Left ventricle myocardium superior (tissue), 1 donor: ENCODE results near the gene RPL23. TPM values are rescaled to one million over a fixed set of nuclear protein-coding genes. Genes with fewer than 3 reads are reported as not detected.

Experiments
- ATAC-seq: fragments of 200-7000 bp; cut with Tn5 transposase; one replicate; pipeline ENCODE4 v1.9.1; 2020; ENCODE audit warnings: mild to moderate bottlenecking, moderate library complexity
- DNase-seq: peaks from one replicate; pipeline ENCODE4 v3.0.0-alpha.2; 2020
- intact Hi-C: fragments of 100-400 bp; cut with micrococcal nuclease; formaldehyde crosslinking; loops from one replicate; pipeline ENCODE4 v1.11.0; 2022
- long read RNA-seq: library from polyadenylated mRNA; unstranded; transcript quantifications from one replicate; pipeline ENCODE4 v2.0.0, GENCODE V29; 2021
- total RNA-seq: library from RNA; stranded (reverse); fragmentation: NEBNext Ultra II Directional; extraction: Animal tissue kit (Norgen Biotek cat#: 25700); gene quantifications from one replicate; pipeline ENCODE4 v1.2.1, GENCODE V29; 2021
- donor health status: DM: no; HTN: yes; CAD: no; lungs with severe emphysema.

Gene RPL23
- total RNA-seq = 799 TPM
- long read RNA-seq, transcript RPL23-206 (5 exons, 2,821 nt) = major isoform, 58 of 89 reads
- long read RNA-seq, partial matches to known transcripts = 29 of 89 reads
- long read RNA-seq, other reads (novel, unspliced or antisense) = 0 of 89 reads

DNA sequence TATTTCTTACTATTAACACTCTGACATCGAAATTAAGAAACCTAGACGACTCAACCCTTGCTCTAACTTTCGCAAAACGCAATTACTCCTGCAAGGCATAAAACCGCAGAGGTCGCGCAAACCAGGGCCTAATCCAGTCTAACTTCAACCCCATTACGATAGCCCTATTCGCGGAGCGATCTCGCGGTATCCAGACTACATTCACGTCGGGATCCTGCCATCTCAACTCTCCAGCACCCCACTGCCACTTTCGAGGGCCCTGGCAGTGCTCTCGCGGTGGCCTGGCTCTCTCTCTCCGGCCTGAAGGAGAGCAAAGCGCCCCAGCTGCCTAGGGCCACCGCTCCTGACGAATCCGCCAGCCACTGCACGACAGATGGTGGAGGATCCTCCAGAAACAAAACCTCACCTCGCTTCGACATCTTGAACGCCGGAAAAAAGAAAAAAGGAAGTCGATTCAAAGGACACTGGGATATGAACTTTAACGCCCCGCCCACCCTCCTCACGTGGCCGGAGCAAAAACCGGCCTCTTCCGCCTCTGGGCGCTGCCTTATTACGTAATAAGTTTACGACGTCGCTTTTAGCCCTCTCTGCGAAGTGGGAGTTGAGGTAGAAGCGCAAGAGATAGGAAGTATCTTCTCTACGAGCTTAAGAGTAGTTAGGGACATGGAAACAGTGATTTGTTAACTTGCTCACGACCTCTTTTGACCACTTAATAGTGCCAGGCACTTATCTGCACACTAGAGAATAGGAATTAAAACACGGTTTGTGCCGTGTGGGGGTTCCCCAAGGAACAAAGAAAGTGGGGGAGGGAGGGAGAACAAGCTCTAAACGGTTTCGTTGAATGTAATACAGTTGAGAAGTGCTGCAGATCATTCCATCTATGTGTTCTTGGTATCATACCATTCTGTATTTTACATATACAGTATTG, at the start of gene RPL23:
Gene RPL23, minus strand, starts transcription at position 430 of the 928 bp plus-strand sequence. Its CDS starts 11 bp downstream, at position 419.
- peak; percentile 98 for ATAC-seq
- intact Hi-C loops = no loop called here
- peak; percentile 95 for DNase-seq

DNA sequence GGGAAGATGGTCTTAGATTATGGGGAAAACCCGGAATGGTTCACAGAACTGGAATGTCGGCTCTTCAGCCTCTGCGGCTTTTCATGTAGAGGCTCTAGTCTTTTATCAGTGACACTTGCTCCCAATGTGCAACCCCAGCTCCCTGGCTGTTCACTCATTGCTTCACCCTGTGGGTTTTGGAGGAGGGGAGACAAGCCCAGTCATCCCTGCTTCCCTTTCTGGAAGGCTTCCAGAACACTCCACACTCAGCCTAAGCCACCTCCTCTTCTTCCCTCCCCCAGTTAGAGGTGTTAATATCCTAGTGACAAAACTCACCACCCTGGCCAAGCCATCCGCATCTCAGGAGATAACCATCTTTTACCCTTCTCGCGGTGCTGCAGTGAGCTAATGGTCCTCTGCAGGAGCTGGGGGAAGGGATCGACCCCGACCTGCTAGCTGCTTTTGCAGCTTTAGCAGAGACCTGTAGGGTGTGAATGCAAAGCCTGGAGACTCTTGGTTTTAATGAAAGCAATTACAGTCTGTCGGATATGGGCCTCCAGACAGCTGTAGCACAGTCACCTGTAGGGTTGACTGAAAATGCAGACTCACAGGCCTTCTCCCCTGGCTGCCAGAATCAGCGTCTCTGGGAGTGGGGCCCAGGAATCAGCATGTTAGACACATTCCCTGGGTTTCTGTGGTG, 47.6 kb upstream of the RPL23 start:
- intact Hi-C loops = no loop called here
- DNase-seq = no peak

GRCh38 chr17:38899421-38899820, 45.9 kb upstream of the RPL23 start:
- DNase-seq (no peak), ATAC-seq (no peak)
- intact Hi-C loops = no loop called here

More for the DNA sequence above, 47.6 kb upstream of the RPL23 start:
- ATAC-seq = peak; percentile 65

GRCh38 chr17:38898812-38899348, 45.4 kb upstream of the RPL23 start:
- ATAC-seq = no peak
- intact Hi-C loops = no loop called here
- DNase-seq = peak; percentile 60

DNA sequence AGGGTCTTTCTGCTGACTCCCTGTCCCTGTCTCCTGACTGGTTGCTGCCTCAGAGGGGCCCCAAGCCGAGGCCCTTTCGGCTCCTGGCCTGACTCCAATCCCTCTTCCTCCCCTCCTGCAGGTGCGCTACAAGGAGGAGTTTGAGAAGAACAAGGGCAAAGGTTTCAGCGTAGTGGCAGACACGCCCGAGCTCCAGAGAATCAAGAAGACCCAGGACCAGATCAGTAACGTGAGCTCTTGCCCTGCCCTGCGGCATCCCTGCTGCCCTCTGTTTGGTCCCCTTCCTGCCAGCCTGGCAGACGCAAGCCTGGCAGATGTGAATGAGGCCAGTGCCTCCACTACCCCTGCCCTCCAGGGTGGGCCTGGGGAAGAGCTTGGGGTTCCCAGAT, 44.8 kb upstream of the RPL23 start:
- intact Hi-C loops = no loop called here
- no peak for DNase-seq
- no peak for ATAC-seq

DNA sequence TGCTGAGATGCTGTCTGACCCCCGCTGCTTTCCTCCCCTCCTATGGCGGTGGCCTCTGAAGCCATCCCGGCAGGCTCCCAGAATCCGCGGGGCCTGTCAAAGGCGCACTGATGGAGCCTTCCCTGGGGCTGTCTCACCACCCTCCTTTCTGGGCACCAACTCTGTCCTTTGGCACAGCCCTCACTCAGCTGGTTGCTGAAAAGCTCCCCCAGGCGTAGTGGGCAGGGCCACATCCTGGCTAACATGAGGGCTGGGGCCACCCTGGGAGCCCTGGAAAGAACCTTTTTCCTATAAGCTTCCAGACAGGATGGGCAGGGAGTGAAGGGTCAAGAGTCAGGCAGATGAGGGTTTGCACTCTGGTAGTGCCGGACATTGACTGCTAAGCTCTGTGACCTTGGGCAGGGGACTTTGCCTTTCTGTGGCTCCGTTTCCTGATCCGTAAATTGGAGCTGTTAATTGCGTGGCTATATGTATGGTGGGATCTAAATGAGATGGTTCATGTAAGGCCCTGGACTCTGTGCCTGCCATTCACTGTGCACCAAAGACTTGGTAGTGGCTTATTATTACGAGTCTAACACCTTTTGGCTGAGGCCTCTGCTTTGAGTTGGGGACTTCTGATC, 44.3 kb upstream of the RPL23 start:
- DNase-seq (peak; percentile 62), ATAC-seq (peak; percentile 3)
- intact Hi-C loops = no loop called here

DNA sequence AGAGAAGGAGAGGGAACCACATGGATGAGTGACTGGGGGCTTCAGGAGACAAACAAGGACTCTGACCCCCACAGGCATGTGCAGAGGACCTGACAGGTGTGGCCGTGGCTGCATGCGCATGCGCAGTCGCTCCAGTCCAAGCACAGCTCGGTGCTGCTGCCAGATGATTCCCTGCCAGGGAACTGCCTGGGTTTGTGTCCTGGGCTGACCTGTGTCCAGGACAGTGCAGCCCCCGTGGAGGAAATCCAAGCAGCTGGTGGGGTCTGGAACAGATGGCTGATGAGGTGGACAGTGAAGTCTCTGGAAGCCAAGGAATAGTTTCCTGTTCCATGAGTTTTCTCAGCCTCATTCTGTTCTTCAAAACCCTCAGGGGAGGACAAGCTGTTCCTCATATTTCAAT, 43.7 kb upstream of the RPL23 start:
- DNase-seq = peak; percentile 92
- peak; percentile 75 for ATAC-seq
- intact Hi-C loops = no loop called here

DNA sequence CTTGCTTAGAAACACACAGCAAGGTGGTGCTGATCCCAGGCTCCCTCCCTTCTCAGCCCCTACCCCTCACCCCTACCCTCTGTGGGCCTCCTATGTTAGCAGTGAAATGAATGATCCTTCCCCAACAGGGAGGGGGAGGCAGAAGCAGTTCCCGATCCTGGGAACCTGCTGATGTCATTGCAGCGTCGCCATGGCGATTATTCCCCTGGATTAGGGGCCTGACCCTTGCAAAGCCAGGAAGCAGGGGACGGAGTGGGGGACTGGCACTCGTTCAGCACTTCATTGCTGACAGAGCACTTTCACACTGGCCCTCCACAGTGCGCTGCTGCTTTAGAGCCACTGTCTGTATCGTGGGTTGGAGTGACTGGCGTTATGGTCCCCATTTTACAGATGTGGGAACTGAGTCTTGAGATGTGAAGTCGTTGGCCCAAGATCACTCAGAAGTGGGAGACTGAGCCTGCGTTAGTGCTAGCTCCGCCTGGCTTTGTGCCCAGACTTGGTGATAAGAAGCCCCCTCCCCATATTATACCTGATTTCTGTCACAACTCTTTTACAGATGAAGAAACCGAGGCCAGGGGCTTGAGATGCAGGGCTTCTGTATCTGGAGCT, 42.9 kb upstream of the RPL23 start:
- ATAC-seq (peak; percentile 6), DNase-seq (peak; percentile 68)
- intact Hi-C loops = no loop called here

- no peak for DNase-seq
- intact Hi-C loops = no loop called here
- no peak for ATAC-seq
Observed at GRCh38 chr17:38894276-38894675, 40.8 kb upstream of the RPL23 start.

DNA sequence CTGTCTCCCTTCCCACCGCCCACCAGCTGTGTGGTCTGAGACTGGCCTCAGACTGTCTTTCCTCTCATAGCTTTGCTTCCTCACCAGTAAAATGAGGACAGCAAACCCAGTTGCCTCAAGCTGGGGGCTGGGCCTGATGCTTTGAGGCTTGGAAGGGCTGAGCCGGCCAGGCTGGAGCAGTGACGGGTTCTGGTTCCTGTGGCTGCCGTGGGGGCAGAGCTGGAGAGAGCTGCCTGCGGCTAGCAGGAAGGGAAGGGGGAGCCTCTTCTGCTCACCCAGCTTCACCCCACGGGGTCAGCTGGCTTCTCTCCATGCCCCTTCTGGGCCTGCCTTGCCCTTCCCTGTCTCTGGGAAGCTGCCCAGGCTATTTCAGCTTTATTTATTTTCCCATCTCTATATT, 40.1 kb upstream of the RPL23 start:
- peak; percentile 38 for ATAC-seq
- intact Hi-C loops = no loop called here
- peak; percentile 69 for DNase-seq

- intact Hi-C loops = no loop called here
- no peak for DNase-seq
- ATAC-seq = no peak
Observed at GRCh38 chr17:38893113-38893512, 39.6 kb upstream of the RPL23 start.

DNA sequence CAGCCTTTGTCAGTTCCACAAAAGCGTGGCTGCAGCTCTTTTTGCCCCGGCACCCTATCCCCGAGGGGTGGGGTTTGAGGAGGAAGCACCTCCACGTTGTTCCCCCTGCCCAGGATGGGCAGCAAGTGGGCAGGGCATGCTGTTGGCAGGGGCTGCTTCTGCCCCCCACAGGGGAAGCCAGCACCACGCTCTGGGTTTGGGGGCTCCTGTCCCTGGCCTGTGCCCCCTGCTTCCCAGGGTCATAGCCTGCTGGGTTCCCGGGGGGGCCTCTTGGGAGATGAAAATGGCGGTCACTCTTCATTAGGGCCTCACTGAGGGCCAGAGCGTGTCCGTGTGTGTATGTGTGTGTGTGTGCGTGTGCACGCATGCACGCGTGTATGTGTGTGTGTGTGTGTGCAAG, 39.1 kb upstream of the RPL23 start:
- DNase-seq (no peak), ATAC-seq (no peak)
- intact Hi-C loops = no loop called here

DNA sequence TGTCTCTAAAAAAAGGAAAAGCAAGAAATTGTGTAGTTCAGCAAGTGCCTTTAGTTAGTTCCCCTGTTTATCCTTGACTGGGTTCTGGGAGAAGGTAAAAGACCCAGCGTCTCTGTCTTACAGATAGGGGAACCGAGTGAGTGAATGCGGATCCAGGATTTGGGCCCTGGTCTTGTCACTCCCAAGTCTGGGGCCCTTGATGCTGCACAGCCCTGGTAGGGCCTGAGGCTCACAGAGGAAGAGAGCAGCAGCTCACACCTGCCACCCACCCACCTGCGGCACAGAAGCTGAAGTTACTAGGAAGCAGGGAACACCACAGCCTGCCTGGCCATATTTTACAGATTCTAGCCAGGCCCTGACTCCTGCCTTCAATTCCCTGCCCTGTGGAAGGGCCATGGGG, 38.6 kb upstream of the RPL23 start:
- DNase-seq (no peak), ATAC-seq (no peak)
- intact Hi-C loops = no loop called here

GRCh38 chr17:38891441-38891840, 37.9 kb upstream of the RPL23 start:
- ATAC-seq (no peak), DNase-seq (no peak)
- intact Hi-C loops = no loop called here

DNA sequence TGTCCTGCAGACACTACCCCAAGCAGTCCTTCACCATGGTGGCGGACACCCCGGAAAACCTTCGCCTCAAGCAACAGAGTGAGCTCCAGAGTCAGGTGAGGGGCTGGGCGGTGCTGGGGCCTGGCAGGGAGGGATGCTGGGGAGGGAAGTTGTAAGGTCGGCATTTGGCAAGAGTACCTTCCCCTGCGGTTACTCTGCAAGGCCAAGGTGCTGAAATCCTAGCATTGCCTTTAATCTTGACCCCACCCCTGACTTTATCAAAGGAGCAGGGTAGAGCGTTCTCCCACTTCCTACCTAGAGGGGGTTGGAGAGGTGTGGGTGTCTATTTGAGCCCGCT, 36.9 kb upstream of the RPL23 start:
- DNase-seq = no peak
- intact Hi-C loops = no loop called here
- no peak for ATAC-seq

DNA sequence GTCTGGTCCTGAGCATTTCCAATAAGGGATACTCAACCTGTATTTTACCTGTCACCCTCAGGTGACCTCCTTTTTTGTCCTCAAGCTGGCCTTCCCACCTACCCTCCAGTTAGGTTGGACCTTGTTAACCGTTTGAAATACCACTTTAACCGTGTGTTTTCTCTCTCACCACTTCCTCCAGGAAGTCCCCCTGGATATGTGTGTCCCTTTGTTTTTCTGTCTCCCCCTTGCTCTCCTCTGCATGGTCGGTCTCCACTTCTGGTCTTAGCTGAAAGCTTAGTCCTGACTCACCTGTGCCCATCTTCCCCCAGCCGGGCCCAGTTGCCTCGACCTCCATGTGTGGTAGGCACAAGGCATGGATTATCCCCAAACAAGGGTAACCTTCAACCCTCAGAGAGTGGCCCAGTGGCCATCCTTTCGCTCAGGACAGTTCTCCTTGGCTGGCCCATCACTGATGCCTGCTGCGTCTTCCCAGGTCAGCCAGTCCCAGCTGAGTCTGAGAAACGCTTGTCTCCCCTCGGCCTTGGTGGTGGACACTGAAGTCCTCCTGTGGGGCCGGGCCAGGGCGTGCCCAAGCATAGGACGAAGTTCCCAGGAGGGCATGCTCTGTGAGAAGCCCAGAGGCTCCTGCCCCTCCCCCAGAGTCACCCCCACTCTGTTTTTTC, 36.4 kb upstream of the RPL23 start:
- ATAC-seq = no peak
- no peak for DNase-seq
- intact Hi-C loops = no loop called here

DNA sequence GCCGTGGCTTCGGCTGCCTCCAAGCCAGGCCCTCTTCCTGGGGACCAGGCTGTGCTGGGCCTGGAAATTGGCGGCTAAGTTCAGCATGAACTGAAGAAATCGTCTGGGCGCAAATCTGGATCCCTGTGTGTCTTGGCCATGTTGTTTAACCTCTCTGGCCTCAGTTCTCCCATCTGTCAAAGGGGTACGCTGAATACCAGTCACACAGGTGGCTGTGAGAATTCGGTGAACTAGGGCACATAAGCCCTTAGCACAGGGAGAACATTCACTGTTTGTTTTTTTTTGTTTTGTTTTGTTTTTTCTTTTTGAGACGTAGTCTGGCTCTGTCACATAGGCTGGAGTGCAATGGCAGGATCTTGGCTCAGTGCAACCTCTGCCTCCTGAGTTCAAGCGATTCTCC, 35.3 kb upstream of the RPL23 start:
- intact Hi-C loops = no loop called here
- no peak for DNase-seq
- no peak for ATAC-seq

- intact Hi-C loops = no loop called here
- DNase-seq = peak; percentile 27
- ATAC-seq = no peak
Observed at GRCh38 chr17:38886643-38887010, 33.1 kb upstream of the RPL23 start.
